GM12878 (cell line): ENCODE measurements around the gene FGD5. TPM values are rescaled to one million over a fixed set of nuclear protein-coding genes. Genes with fewer than 3 reads are reported as not detected.

ENCODE experiments used
- ATF7 ChIP-seq: fragments of 450-650 bp; IDR thresholded peaks from 2 replicates; pipeline ENCODE4 v1.6.1; 2016; ENCODE audit warnings: low read depth, mild to moderate bottlenecking
- BCL11A ChIP-seq: IDR thresholded peaks from 2 replicates; pipeline ENCODE4 v1.6.1; 2011; ENCODE audit warnings: low read depth, low read length
- CHD1 ChIP-seq: IDR thresholded peaks from 2 replicates; pipeline ENCODE4 v1.6.1; 2012; ENCODE audit warnings: low read depth, low read length, improper control_type of control experiment
- FOS ChIP-seq: IDR thresholded peaks from 3 replicates; pipeline ENCODE4 v1.6.1; 2011; ENCODE audit warnings: borderline replicate concordance; ENCODE audit not compliant: insufficient read length; ENCODE audit errors: extremely low read depth
- MEF2B ChIP-seq: fragments of 450-650 bp; IDR thresholded peaks from 2 replicates; pipeline ENCODE4 v1.6.1; 2018; ENCODE audit warnings: mild to moderate bottlenecking, moderate library complexity; ENCODE audit not compliant: partially characterized antibody, poor library complexity, severe bottlenecking
- MTA2 ChIP-seq: fragments of 450-650 bp; IDR thresholded peaks from 2 replicates; pipeline ENCODE4 v1.6.1; 2016; ENCODE audit warnings: low read depth, mild to moderate bottlenecking, moderate library complexity
- PAX5 ChIP-seq: IDR thresholded peaks from 2 replicates; pipeline ENCODE4 v1.6.1; 2011; ENCODE audit warnings: low read depth, low read length, borderline replicate concordance
- PBX3 ChIP-seq: IDR thresholded peaks from 2 replicates; pipeline ENCODE4 v1.6.1; 2011; ENCODE audit warnings: mild to moderate bottlenecking, low read depth, low read length, moderate library complexity; ENCODE audit not compliant: insufficient replicate concordance
- POU2F2 ChIP-seq: IDR thresholded peaks from 3 replicates; pipeline ENCODE4 v1.6.1; 2011; ENCODE audit warnings: low read depth, mild to moderate bottlenecking, low read length, borderline replicate concordance
- SKIL ChIP-seq: fragments of 450-650 bp; IDR thresholded peaks from 2 replicates; pipeline ENCODE4 v1.6.1; 2017; ENCODE audit warnings: mild to moderate bottlenecking, low read depth, inconsistent platforms; ENCODE audit not compliant: poor library complexity, severe bottlenecking
- SUPT20H ChIP-seq: IDR thresholded peaks from 2 replicates; pipeline ENCODE4 v1.6.1; 2011; ENCODE audit warnings: low read depth, mild to moderate bottlenecking, low read length, moderate library complexity, borderline replicate concordance; ENCODE audit not compliant: control insufficient read depth
- polyA plus RNA-seq, 11 experiments: library from polyadenylated mRNA; depleted of rRNA in 4 of 11; unstranded in 6 of 11; stranded (reverse) in 5 of 11; fragments of >200 nt; fragmentation: Nextera tagmentation in 4 of 11; fragmentation: Illumina TruSeq in 1 of 11; extraction: Ambion mirVana in 4 of 11; extraction: Trizol in 1 of 11; gene quantifications; 1 replicate in 1 of 11; 2 replicates in 10 of 11; pipeline versions ENCODE4 v1.2.1 to v1.2.3, GENCODE V29; 2011 to 2016; ENCODE audit warnings: inconsistent platforms in 2 of 11, missing spikeins in 2 of 11, low read depth in 1 of 11
- total RNA-seq, 4 experiments: library from RNA; depleted of rRNA in 3 of 4; stranded (reverse); fragments of >200 nt in 3 of 4; fragmentation: Illumina TruSeq in 1 of 4; extraction: Trizol in 1 of 4; gene quantifications; 2 replicates each; pipeline versions ENCODE4 v1.2.1 to v1.2.3, GENCODE V29; 2013 to 2021

Gene FGD5
- total and polyA plus RNA-seq, 10 of the 15 experiments (the other 5 are each of a cell fraction or from before 2014, with no cell fraction given) = 0.03 to 0.13 (median 0.11) TPM; not detected in 3

- no peak for TF ChIP-seq SKIL
- TF ChIP-seq CHD1 = no peak
- no peak for TF ChIP-seq SUPT20H
- TF ChIP-seq MEF2B = no peak
- TF ChIP-seq POU2F2 = no peak
- no peak for TF ChIP-seq ATF7
- no peak for TF ChIP-seq BCL11A
- no peak for TF ChIP-seq PAX5
- TF ChIP-seq FOS = no peak
- TF ChIP-seq MTA2 = no peak
- TF ChIP-seq PBX3 = no peak
Observed at GRCh38 chr3:14880447-14881106, 61.8 kb downstream of the FGD5 start (continued).
